CD4-positive, CD25-positive, alpha-beta regulatory T cell (primary cell): Measurements from ENCODE around the gene RREB1. TPM values are rescaled to one million over a fixed set of nuclear protein-coding genes. Genes with fewer than 3 reads are reported as not detected.

Experiments
- ATAC-seq, 2 donors: fragments of 150-1000 bp; cut with Tn5 transposase; one replicate each; pipeline ENCODE4 v1.10.0; 2021; ENCODE audit warnings: low read depth in 2 of 2, moderate number of reproducible peaks in 2 of 2, moderate library complexity in 1 of 2
- DNase-seq, 3 donors: peaks; one replicate each; pipeline versions ENCODE4 v3.0.0 to v3.0.0-alpha.2; 2012 to 2022; ENCODE audit warnings: mixed read lengths in 1 of 3
- H3K27ac ChIP-seq: one replicate; pipeline ENCODE4 v1.7.0; 2013; ENCODE audit warnings: mild to moderate bottlenecking, low read length; ENCODE audit not compliant: insufficient read depth, poor library complexity, severe bottlenecking
- H3K27me3 ChIP-seq: one replicate; pipeline ENCODE4 v1.7.0; 2013; ENCODE audit warnings: low read length; ENCODE audit not compliant: control insufficient read depth, insufficient read depth
- H3K36me3 ChIP-seq: one replicate; pipeline ENCODE4 v1.7.0; 2013; ENCODE audit warnings: mild to moderate bottlenecking, low read length, moderate library complexity; ENCODE audit not compliant: control insufficient read depth, insufficient read depth
- H3K4me1 ChIP-seq: 2 replicates; pipeline ENCODE4 v1.7.0; 2013; ENCODE audit warnings: mild to moderate bottlenecking, low read length; ENCODE audit not compliant: insufficient read depth, control insufficient read depth, poor library complexity, severe bottlenecking
- H3K4me3 ChIP-seq: one replicate; pipeline ENCODE4 v1.7.0; 2013; ENCODE audit warnings: low read depth, mild to moderate bottlenecking, low read length, moderate library complexity
- H3K9me3 ChIP-seq, 2 experiments: 1 replicate in 1 of 2; 2 replicates in 1 of 2; pipeline ENCODE4 v1.7.0; 2013; ENCODE audit warnings: low read length in 2 of 2, mild to moderate bottlenecking in 1 of 2, moderate library complexity in 1 of 2; ENCODE audit not compliant: control insufficient read depth in 2 of 2
- H3K27ac Mint-ChIP-seq, 3 donors: one replicate each; pipeline ENCODE4 v1.8.0; 2020 to 2022; ENCODE audit warnings: mild to moderate bottlenecking in 3 of 3, mixed read lengths in 3 of 3, moderate library complexity in 2 of 3
- H3K27me3 Mint-ChIP-seq: one replicate; pipeline ENCODE4 v1.8.0; 2022; ENCODE audit warnings: mild to moderate bottlenecking, mixed read lengths
- H3K36me3 Mint-ChIP-seq: one replicate; pipeline ENCODE4 v1.8.0; 2020; ENCODE audit warnings: mixed read lengths
- H3K4me1 Mint-ChIP-seq, 4 donors: one replicate each; pipeline ENCODE4 v1.8.0; 2020 to 2022; ENCODE audit warnings: mixed read lengths in 4 of 4, mild to moderate bottlenecking in 1 of 4
- H3K4me3 Mint-ChIP-seq, 4 donors: one replicate each; pipeline ENCODE4 v1.8.0; 2020 to 2022; ENCODE audit warnings: mild to moderate bottlenecking in 4 of 4, mixed read lengths in 4 of 4, moderate library complexity in 3 of 4
- H3K9me3 Mint-ChIP-seq, 7 donors: one replicate each; pipeline ENCODE4 v1.8.0; 2020 to 2022; ENCODE audit warnings: mixed read lengths in 7 of 7, mild to moderate bottlenecking in 3 of 7, moderate library complexity in 2 of 7
- polyA plus RNA-seq, 4 donors: library from polyadenylated mRNA; unstranded; fragments of 300-500 nt; fragmentation: Illumina TruSeq; gene quantifications; one replicate each; pipeline ENCODE4 v1.2.3, GENCODE V29; 2021
- total RNA-seq: library from RNA; stranded (reverse); gene quantifications from one replicate; pipeline ENCODE4 v1.2.3, GENCODE V29; 2022

Gene RREB1
- total and polyA plus RNA-seq, 5 donors from 2014 or later: 1.2 to 45.2 (median 2.3) TPM

- peaks cover 21% of the 10 kb centered on the region for H3K27me3 Mint-ChIP-seq
- H3K36me3 Mint-ChIP-seq: no peaks in the 10 kb centered on the region
- no peaks in the 10 kb centered on the region for H3K27me3 ChIP-seq
- peaks cover 12 to 35% (median 22%) of the 10 kb centered on the region in 4 donors for H3K4me1 Mint-ChIP-seq
- H3K9me3 ChIP-seq: no peaks in the 10 kb centered on the region
- peaks cover 22% of the 10 kb centered on the region for H3K4me1 ChIP-seq
- peak overlapping the region; percentile 88 for H3K4me3 ChIP-seq
- H3K9me3 Mint-ChIP-seq: peaks cover 0 to 1% (median 0%) of the 10 kb centered on the region in 7 donors
- no peak overlapping the region for H3K27ac ChIP-seq
- ATAC-seq (peak; percentile 27 to 50), DNase-seq (peak in 2 of 3 donors; percentile 16 to 53)
- peak overlapping the region; percentile 34 to 89 (median 84) for H3K4me3 Mint-ChIP-seq
- H3K36me3 ChIP-seq: no peaks in the 10 kb centered on the region
- H3K27ac Mint-ChIP-seq: peak overlapping the region; percentile 87 to 93 (median 92)
Observed at GRCh38 chr6:7086488-7086887, 21.3 kb upstream of the RREB1 start.

DNA sequence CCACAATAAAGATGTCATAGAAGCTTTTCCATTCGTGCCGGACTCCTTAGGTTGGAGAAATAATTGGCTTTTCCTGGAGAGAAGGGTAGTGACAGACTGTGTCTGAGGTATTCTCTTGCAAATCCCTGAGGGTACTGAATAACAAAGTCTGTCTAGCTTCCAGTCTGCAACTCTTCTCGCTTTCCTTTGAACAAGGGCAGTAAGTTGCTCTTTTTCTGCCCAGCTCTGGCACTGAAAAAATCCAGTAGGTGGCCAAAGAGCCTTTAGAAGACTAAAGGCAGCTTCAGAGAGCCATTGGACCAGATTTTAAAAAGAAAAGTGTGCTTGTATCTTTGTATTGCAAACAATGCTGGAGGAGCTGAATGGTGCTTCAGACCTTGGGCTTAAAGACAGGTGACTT lies 20.7 kb upstream of the RREB1 start:
- peak in 1 of 3 donors; percentile 18 for DNase-seq
- peaks cover 22% of the 10 kb centered on the region for H3K4me1 ChIP-seq
- no peak overlapping the region for H3K27ac ChIP-seq
- peaks cover 0 to 1% (median 0%) of the 10 kb centered on the region in 7 donors for H3K9me3 Mint-ChIP-seq
- no peaks in the 10 kb centered on the region for H3K36me3 Mint-ChIP-seq
- peaks cover 21% of the 10 kb centered on the region for H3K27me3 Mint-ChIP-seq
- H3K27me3 ChIP-seq: no peaks in the 10 kb centered on the region
- H3K36me3 ChIP-seq: no peaks in the 10 kb centered on the region
- peak in 1 of 2 donors; percentile 27 for ATAC-seq
- H3K4me3 Mint-ChIP-seq: peak overlapping the region; percentile 34 to 89 (median 84)
- H3K27ac Mint-ChIP-seq: peak overlapping the region; percentile 89 to 93 (median 92)
- peaks cover 12 to 35% (median 22%) of the 10 kb centered on the region in 4 donors for H3K4me1 Mint-ChIP-seq
- H3K9me3 ChIP-seq: no peaks in the 10 kb centered on the region
- peak overlapping the region; percentile 88 for H3K4me3 ChIP-seq

GRCh38 chr6:7087491-7087979 lies 20.2 kb upstream of the RREB1 start:
- H3K36me3 Mint-ChIP-seq: no peaks in the 10 kb centered on the region
- H3K4me3 ChIP-seq: peak overlapping the region; percentile 88
- H3K27me3 ChIP-seq: no peaks in the 10 kb centered on the region
- peaks cover 0 to 1% (median 0%) of the 10 kb centered on the region in 7 donors for H3K9me3 Mint-ChIP-seq
- peak overlapping the region; percentile 34 to 89 (median 84) for H3K4me3 Mint-ChIP-seq
- H3K4me1 Mint-ChIP-seq: peaks cover 12 to 35% (median 22%) of the 10 kb centered on the region in 4 donors
- peak overlapping the region; percentile 89 to 93 (median 92) for H3K27ac Mint-ChIP-seq
- peaks cover 22% of the 10 kb centered on the region for H3K4me1 ChIP-seq
- peak; percentile 75 to 79 for ATAC-seq
- no peaks in the 10 kb centered on the region for H3K36me3 ChIP-seq
- H3K27me3 Mint-ChIP-seq: peaks cover 25% of the 10 kb centered on the region
- H3K9me3 ChIP-seq: no peaks in the 10 kb centered on the region
- peak in 2 of 3 donors; percentile 11 to 65 for DNase-seq
- no peak overlapping the region for H3K27ac ChIP-seq

DNA sequence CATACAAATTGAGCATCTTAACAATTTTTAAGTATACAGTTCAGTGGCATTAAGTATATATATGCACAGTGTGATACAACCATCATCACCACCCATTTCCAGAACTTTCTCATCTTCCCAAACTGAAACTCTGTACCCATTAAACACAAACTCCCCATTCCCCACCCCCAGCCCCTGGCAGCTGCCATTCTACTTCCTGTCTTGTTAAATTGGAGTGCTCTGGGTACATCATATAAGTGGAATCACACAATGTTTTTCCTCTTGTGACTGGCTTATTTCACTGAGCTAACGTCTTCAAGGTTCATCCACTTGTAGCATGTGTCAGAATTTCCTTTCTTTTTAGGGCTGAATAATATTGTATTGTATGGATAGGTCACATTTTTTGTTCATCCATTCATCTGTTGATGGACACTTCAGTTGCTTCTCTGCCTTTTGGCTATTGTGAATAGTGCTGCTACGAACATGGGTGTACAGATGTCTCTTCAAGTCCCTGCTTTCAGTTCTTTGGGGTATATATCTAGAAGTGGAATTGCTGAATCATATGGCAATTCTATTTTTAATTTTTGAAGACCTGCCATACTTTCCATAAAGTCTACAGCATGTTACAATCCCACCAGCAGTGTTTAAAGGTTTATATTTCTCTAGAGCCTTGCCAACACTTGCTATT lies 19.6 kb upstream of the RREB1 start:
- H3K27ac ChIP-seq: no peak overlapping the region
- ATAC-seq: no peak
- H3K9me3 Mint-ChIP-seq: peaks cover 0 to 1% (median 0%) of the 10 kb centered on the region in 7 donors

DNA sequence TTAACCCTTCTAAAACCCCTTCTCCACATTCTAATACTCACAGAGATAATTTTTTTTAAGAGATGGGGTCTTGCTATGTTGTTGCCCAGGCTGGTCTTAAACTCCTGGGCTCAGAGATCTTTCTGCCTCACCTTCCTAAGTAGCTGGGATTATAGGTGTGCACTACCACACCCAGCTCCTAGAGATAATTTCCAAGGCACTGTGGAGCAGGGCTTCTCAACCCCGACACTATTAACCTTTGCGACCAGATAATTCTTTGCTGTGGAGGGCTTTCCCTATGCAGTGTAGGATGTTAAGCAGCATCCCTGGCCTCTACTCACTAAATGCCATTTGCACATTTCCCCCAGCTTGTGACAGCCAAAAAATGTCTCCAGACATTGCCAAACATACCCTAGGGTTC lies 8.8 kb upstream of the RREB1 start:
- Mint-ChIP-seq H3K27ac (no peak overlapping the region), H3K36me3 (no peaks in the 10 kb centered on the region), H3K4me1 (peaks cover 0 to 3% (median 1%) of the 10 kb centered on the region in 4 donors), H3K27me3 (peaks cover 20% of the 10 kb centered on the region), H3K9me3 (no peaks in the 10 kb centered on the region), H3K4me3 (peak overlapping the region in 1 of 4 donors; percentile 27)
- Histone ChIP-seq H3K4me3 (no peak overlapping the region), H3K36me3 (no peaks in the 10 kb centered on the region), H3K27ac (no peak overlapping the region), H3K9me3 (no peaks in the 10 kb centered on the region), H3K27me3 (no peaks in the 10 kb centered on the region), H3K4me1 (no peaks in the 10 kb centered on the region)
- ATAC-seq: no peak
- no peak for DNase-seq

More for the DNA sequence above, 19.6 kb upstream of the RREB1 start:
- Mint-ChIP-seq H3K27ac (peak overlapping the region; percentile 89 to 93 (median 92)), H3K36me3 (no peaks in the 10 kb centered on the region), H3K4me3 (peak overlapping the region; percentile 34 to 89 (median 84)), H3K4me1 (peaks cover 12 to 35% (median 22%) of the 10 kb centered on the region in 4 donors), H3K27me3 (peaks cover 26% of the 10 kb centered on the region)
- DNase-seq: no peak
- H3K36me3 ChIP-seq: no peaks in the 10 kb centered on the region
- H3K4me1 ChIP-seq: peaks cover 22% of the 10 kb centered on the region
- H3K9me3 ChIP-seq: no peaks in the 10 kb centered on the region
- no peaks in the 10 kb centered on the region for H3K27me3 ChIP-seq
- H3K4me3 ChIP-seq: peak overlapping the region; percentile 88

GRCh38 chr6:7100072-7100752 lies 7.5 kb upstream of the RREB1 start:
- peaks cover 20% of the 10 kb centered on the region for H3K27me3 Mint-ChIP-seq
- H3K4me3 Mint-ChIP-seq: no peak overlapping the region
- no peaks in the 10 kb centered on the region for H3K9me3 Mint-ChIP-seq
- H3K9me3 ChIP-seq: no peaks in the 10 kb centered on the region
- DNase-seq (no peak), ATAC-seq (no peak)
- no peak overlapping the region for H3K27ac ChIP-seq
- H3K27ac Mint-ChIP-seq: no peak overlapping the region
- H3K4me3 ChIP-seq: no peak overlapping the region
- H3K36me3 ChIP-seq: no peaks in the 10 kb centered on the region
- H3K36me3 Mint-ChIP-seq: no peaks in the 10 kb centered on the region
- no peaks in the 10 kb centered on the region for H3K27me3 ChIP-seq
- H3K4me1 ChIP-seq: no peaks in the 10 kb centered on the region
- peaks cover 0 to 3% (median 1%) of the 10 kb centered on the region in 4 donors for H3K4me1 Mint-ChIP-seq

DNA sequence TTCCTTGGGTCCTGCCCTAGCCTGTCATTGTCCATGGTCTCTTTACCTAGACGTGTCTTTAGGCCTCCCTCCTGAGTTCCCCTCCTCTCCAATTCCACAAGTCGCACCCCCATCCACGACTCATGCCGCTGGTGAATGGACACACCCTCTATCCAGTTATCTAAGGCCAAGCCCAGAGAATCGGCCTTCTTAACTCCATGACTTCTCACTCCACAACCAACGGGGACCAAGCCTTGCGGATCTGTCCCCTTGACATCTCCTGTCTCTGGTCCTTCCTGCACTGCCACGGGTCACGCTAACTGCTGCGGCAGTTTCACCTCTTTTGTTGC lies 7.0 kb upstream of the RREB1 start:
- no peaks in the 10 kb centered on the region for H3K27me3 ChIP-seq
- no peaks in the 10 kb centered on the region for H3K4me1 ChIP-seq
- H3K9me3 ChIP-seq: no peaks in the 10 kb centered on the region
- H3K27ac Mint-ChIP-seq: no peak overlapping the region
- DNase-seq: no peak
- peaks cover 20% of the 10 kb centered on the region for H3K27me3 Mint-ChIP-seq
- no peak overlapping the region for H3K4me3 Mint-ChIP-seq
- no peak overlapping the region for H3K4me3 ChIP-seq
- H3K36me3 Mint-ChIP-seq: no peaks in the 10 kb centered on the region
- no peak overlapping the region for H3K27ac ChIP-seq
- H3K9me3 Mint-ChIP-seq: no peaks in the 10 kb centered on the region
- ATAC-seq: no peak
- no peaks in the 10 kb centered on the region for H3K36me3 ChIP-seq
- H3K4me1 Mint-ChIP-seq: peaks cover 0 to 3% (median 1%) of the 10 kb centered on the region in 4 donors
